Measurements from ENCODE around the gene TIA1.
"Not testable (repeated sequence)": the region's sequence is repeated elsewhere in the genome, so short reads cannot be mapped to it uniquely, and the experiment has no call there.

Gene TIA1

GRCh38 chr2:70182689-70183088 lies 65.7 kb downstream of the TIA1 start:
- H3K4me1 ChIP-seq (ENCODE audit: control insufficient read depth, insufficient read depth, low read length), result no peaks in the 10 kb centered on the region
- H3K9ac ChIP-seq (ENCODE audit: low read length), result no peak overlapping the region
- H3K36me3 ChIP-seq (ENCODE audit: control insufficient read depth, insufficient read depth, low read length), result peaks cover 7% of the 10 kb centered on the region
- no peaks in the 10 kb centered on the region for H3K27me3 ChIP-seq (ENCODE audit: control insufficient read depth, insufficient read depth, low read length)
- H3K4me3 ChIP-seq (ENCODE audit: low read length), result no peak overlapping the region
- H3K27ac ChIP-seq (ENCODE audit: low read depth, low read length), result no peak overlapping the region

GRCh38 chr2:70181363-70181956 lies 67.0 kb downstream of the TIA1 start:
- H3K4me1 ChIP-seq (ENCODE audit: control insufficient read depth, insufficient read depth, low read length), result no peaks in the 10 kb centered on the region
- no peak overlapping the region for H3K27ac ChIP-seq (ENCODE audit: low read depth, low read length)
- no peaks in the 10 kb centered on the region for H3K27me3 ChIP-seq (ENCODE audit: control insufficient read depth, insufficient read depth, low read length)
- H3K4me3 ChIP-seq (ENCODE audit: low read length), result no peak overlapping the region
- H3K36me3 ChIP-seq (ENCODE audit: control insufficient read depth, insufficient read depth, low read length), result peaks cover 7% of the 10 kb centered on the region
- no peak overlapping the region for H3K9ac ChIP-seq (ENCODE audit: low read length)

DNA sequence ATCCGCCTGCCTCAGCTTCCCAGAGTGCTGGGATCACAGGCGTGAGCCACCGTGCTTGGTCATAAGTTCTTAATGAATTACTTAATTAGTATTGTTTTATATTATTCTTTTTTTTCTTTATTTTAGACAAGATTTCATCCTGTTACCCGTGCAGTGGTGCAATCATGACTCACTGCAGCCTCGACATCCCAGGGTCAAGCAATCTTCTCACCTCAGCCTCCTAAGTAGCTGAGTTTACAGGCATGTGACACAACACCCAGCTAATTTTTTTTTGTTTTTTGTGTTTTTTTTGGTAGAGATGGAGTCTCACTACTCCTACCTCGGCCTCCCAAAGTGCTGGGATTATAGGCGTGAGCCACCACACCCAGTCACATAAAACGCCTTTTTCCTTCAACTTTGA lies 74.9 kb downstream of the TIA1 start:
- H3K36me3 ChIP-seq (ENCODE audit: control insufficient read depth, insufficient read depth, low read length), result peaks cover 9% of the 10 kb centered on the region
- H3K27me3 ChIP-seq (ENCODE audit: control insufficient read depth, insufficient read depth, low read length), result no peaks in the 10 kb centered on the region
- H3K27ac ChIP-seq (ENCODE audit: low read depth, low read length), result no peak overlapping the region
- no peak overlapping the region for H3K9ac ChIP-seq (ENCODE audit: low read length)
- H3K4me3 ChIP-seq (ENCODE audit: low read length), result no peak overlapping the region
- H3K4me1 ChIP-seq (ENCODE audit: control insufficient read depth, insufficient read depth, low read length), result no peaks in the 10 kb centered on the region

DNA sequence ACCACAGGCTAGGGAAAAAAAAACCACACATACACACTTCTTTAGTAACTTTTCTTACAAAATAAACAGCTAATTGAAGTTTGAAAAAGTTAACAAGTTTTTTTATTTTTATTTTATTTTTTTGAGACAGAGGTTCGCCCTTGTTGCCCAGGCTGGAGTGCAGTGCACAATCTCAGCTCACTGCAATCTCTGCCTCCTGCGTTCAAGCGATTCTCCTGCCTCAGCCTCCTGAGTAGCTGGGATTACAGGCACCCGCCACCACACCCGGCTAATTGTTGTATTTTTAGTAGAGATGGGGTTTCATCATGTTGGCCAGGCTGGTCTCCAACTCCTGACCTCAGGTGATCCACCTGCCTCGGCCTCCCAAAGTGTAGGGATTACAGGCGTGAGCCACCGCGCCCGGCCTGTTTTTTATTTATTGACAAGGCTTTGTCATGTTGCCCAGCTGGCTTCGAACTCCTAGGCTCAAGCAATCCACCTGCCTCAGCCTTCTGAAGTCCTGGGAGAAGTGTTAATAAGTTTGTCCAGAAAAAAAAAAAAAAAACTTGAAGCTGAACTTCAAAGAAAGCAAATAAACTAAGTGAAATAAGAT lies 78.7 kb downstream of the TIA1 start:
- H3K27me3 ChIP-seq (ENCODE audit: control insufficient read depth, insufficient read depth, low read length); H3K4me3 ChIP-seq (ENCODE audit: low read length); H3K36me3 ChIP-seq (ENCODE audit: control insufficient read depth, insufficient read depth, low read length); H3K4me1 ChIP-seq (ENCODE audit: control insufficient read depth, insufficient read depth, low read length); H3K27ac ChIP-seq (ENCODE audit: low read depth, low read length); H3K9ac ChIP-seq (ENCODE audit: low read length): not testable (repeated sequence)

- Histone ChIP-seq H3K9ac (ENCODE audit: low read length) (no peak overlapping the region), H3K27me3 (ENCODE audit: control insufficient read depth, insufficient read depth, low read length) (no peaks in the 10 kb centered on the region), H3K4me3 (ENCODE audit: low read length) (no peak overlapping the region), H3K36me3 (ENCODE audit: control insufficient read depth, insufficient read depth, low read length) (no peaks in the 10 kb centered on the region), H3K27ac (ENCODE audit: low read depth, low read length) (no peak overlapping the region), H3K4me1 (ENCODE audit: control insufficient read depth, insufficient read depth, low read length) (no peaks in the 10 kb centered on the region)
These were observed 87.3 kb downstream of the TIA1 start for GRCh38 chr2:70161069-70161534.

- H3K36me3 ChIP-seq (ENCODE audit: control insufficient read depth, insufficient read depth, low read length), result no peaks in the 10 kb centered on the region
These were observed 87.9 kb downstream of the TIA1 start for GRCh38 chr2:70160545-70160944.

More at GRCh38 chr2:70160545-70160944, 87.9 kb downstream of the TIA1 start:
- no peaks in the 10 kb centered on the region for H3K4me1 ChIP-seq (ENCODE audit: control insufficient read depth, insufficient read depth, low read length)
- no peak overlapping the region for H3K27ac ChIP-seq (ENCODE audit: low read depth, low read length)
- H3K27me3 ChIP-seq (ENCODE audit: control insufficient read depth, insufficient read depth, low read length), result no peaks in the 10 kb centered on the region
- H3K9ac ChIP-seq (ENCODE audit: low read length), result no peak overlapping the region
- no peak overlapping the region for H3K4me3 ChIP-seq (ENCODE audit: low read length)

All from rectal smooth muscle tissue (tissue), 1 donor.